H9 (cell line): ENCODE results near the gene SST. TPM values are rescaled to one million over a fixed set of nuclear protein-coding genes. Genes with fewer than 3 reads are reported as not detected.

ENCODE experiments used
- DNase-seq: peaks from one replicate; pipeline ENCODE4 v3.0.0-alpha.2; 2017
- H2AFZ ChIP-seq: one replicate; pipeline ENCODE4 v1.6.1; 2013; ENCODE audit warnings: mild to moderate bottlenecking, low read length, control low read depth, moderate library complexity
- H2AK5ac ChIP-seq: 2 replicates; pipeline ENCODE4 v1.6.1; 2013; ENCODE audit warnings: low read length, control low read depth, mixed read lengths; ENCODE audit not compliant: insufficient read length
- H2BK120ac ChIP-seq: one replicate; pipeline ENCODE4 v1.6.1; 2013; ENCODE audit warnings: low read depth, mild to moderate bottlenecking, low read length, control low read depth, inconsistent platforms; ENCODE audit not compliant: poor library complexity, severe bottlenecking
- H2BK12ac ChIP-seq: 2 replicates; pipeline ENCODE4 v1.6.1; 2013; ENCODE audit warnings: low read length, control low read depth, mixed read lengths, low read depth; ENCODE audit not compliant: insufficient read length
- H2BK15ac ChIP-seq: 2 replicates; pipeline ENCODE4 v1.6.1; 2013; ENCODE audit warnings: low read depth, low read length, control low read depth
- H2BK20ac ChIP-seq: one replicate; pipeline ENCODE4 v1.6.1; 2013; ENCODE audit warnings: low read depth, mild to moderate bottlenecking, low read length, control low read depth, inconsistent platforms; ENCODE audit not compliant: poor library complexity, severe bottlenecking
- H2BK5ac ChIP-seq: 2 replicates; pipeline ENCODE4 v1.6.1; 2013; ENCODE audit warnings: low read length, control low read depth, mixed read lengths; ENCODE audit not compliant: insufficient read length
- H3K14ac ChIP-seq: 2 replicates; pipeline ENCODE4 v1.6.1; 2013; ENCODE audit warnings: low read length, control low read depth; ENCODE audit not compliant: insufficient read depth
- H3K18ac ChIP-seq: 2 replicates; pipeline ENCODE4 v1.6.1; 2013; ENCODE audit warnings: low read depth, mild to moderate bottlenecking, mixed read lengths, low read length, control low read depth; ENCODE audit not compliant: insufficient read length
- H3K23ac ChIP-seq: 2 replicates; pipeline ENCODE4 v1.6.1; 2013; ENCODE audit warnings: low read length, control low read depth, mixed read lengths, low read depth; ENCODE audit not compliant: insufficient read length
- H3K23me2 ChIP-seq: 2 replicates; pipeline ENCODE4 v1.6.1; 2013; ENCODE audit warnings: low read depth, mild to moderate bottlenecking, mixed read lengths, low read length, control low read depth; ENCODE audit not compliant: insufficient read length, poor library complexity, severe bottlenecking
- H3K27ac ChIP-seq: 2 replicates; pipeline ENCODE4 v1.5.1; 2013; ENCODE audit warnings: low read length, control low read depth, mixed read lengths, low read depth; ENCODE audit not compliant: insufficient read length
- H3K27me3 ChIP-seq: 2 replicates; pipeline ENCODE4 v1.6.1; 2013; ENCODE audit warnings: low read length, control low read depth, inconsistent platforms; ENCODE audit not compliant: insufficient read depth
- H3K4ac ChIP-seq: 2 replicates; pipeline ENCODE4 v1.6.1; 2013; ENCODE audit warnings: low read depth, mild to moderate bottlenecking, control low read depth, inconsistent platforms, low read length, moderate library complexity
- H3K4me1 ChIP-seq: 2 replicates; pipeline ENCODE4 v1.6.1; 2013; ENCODE audit warnings: low read length, control low read depth, inconsistent platforms; ENCODE audit not compliant: insufficient read depth
- H3K4me2 ChIP-seq: 2 replicates; pipeline ENCODE4 v1.6.1; 2013; ENCODE audit warnings: low read length, control low read depth, mixed read lengths; ENCODE audit not compliant: insufficient read length, insufficient read depth
- H3K56ac ChIP-seq: 2 replicates; pipeline ENCODE4 v1.6.1; 2013; ENCODE audit warnings: low read depth, mild to moderate bottlenecking, mixed read lengths, low read length, control low read depth; ENCODE audit not compliant: insufficient read length
- H3K79me1 ChIP-seq: 2 replicates; pipeline ENCODE4 v1.6.1; 2013; ENCODE audit warnings: low read depth, mild to moderate bottlenecking, moderate library complexity, low read length, control low read depth, inconsistent platforms; ENCODE audit not compliant: insufficient read depth, poor library complexity, severe bottlenecking
- H3K79me2 ChIP-seq: 2 replicates; pipeline ENCODE4 v1.6.1; 2013; ENCODE audit warnings: low read length, control low read depth, inconsistent platforms; ENCODE audit not compliant: insufficient read depth
- H3K9ac ChIP-seq: 2 replicates; pipeline ENCODE4 v1.6.1; 2013; ENCODE audit warnings: low read length, control low read depth, mixed read lengths; ENCODE audit not compliant: insufficient read length; ENCODE audit errors: extremely low read depth
- H3K9me3 ChIP-seq: one replicate; pipeline ENCODE4 v1.6.1; 2013; ENCODE audit warnings: low read depth, low read length, inconsistent platforms; ENCODE audit not compliant: control insufficient read depth
- H3T11ph ChIP-seq: one replicate; pipeline ENCODE4 v1.6.1; 2013; ENCODE audit warnings: mild to moderate bottlenecking, low read length, control low read depth, inconsistent platforms
- H4K20me1 ChIP-seq: one replicate; pipeline ENCODE4 v1.6.1; 2013; ENCODE audit not compliant: control insufficient read depth, insufficient read length, insufficient read depth
- H4K5ac ChIP-seq: 2 replicates; pipeline ENCODE4 v1.6.1; 2013; ENCODE audit warnings: low read depth, mild to moderate bottlenecking, mixed read lengths, low read length, control low read depth; ENCODE audit not compliant: insufficient read length
- H4K8ac ChIP-seq: replicated peaks from 2 replicates; pipeline ENCODE4 v1.6.1; 2013; ENCODE audit warnings: low read length, control low read depth, mixed read lengths, low read depth; ENCODE audit not compliant: insufficient read length
- H4K91ac ChIP-seq: 2 replicates; pipeline ENCODE4 v1.6.1; 2013; ENCODE audit warnings: low read depth, mild to moderate bottlenecking, moderate library complexity, mixed read lengths, low read length, control low read depth; ENCODE audit not compliant: insufficient read length
- H3K27ac Mint-ChIP-seq, 3 experiments: 2 replicates in 2 of 3; 3 replicates in 1 of 3; pipeline ENCODE4 v1.8.0; 2020 to 2021; ENCODE audit warnings: mixed read lengths in 3 of 3, mild to moderate bottlenecking in 1 of 3, moderate library complexity in 1 of 3
- H3K27me3 Mint-ChIP-seq: 2 replicates; pipeline ENCODE4 v1.8.0; 2021; ENCODE audit warnings: low read depth, mild to moderate bottlenecking, moderate library complexity, mixed read lengths
- H3K36me3 Mint-ChIP-seq, 3 experiments: 2 replicates in 2 of 3; 3 replicates in 1 of 3; pipeline ENCODE4 v1.8.0; 2020 to 2021; ENCODE audit warnings: low read depth in 3 of 3, mixed read lengths in 3 of 3; ENCODE audit not compliant: insufficient read depth in 1 of 3
- H3K4me1 Mint-ChIP-seq, 2 experiments: 2 replicates each; pipeline ENCODE4 v1.8.0; 2020; ENCODE audit warnings: mixed read lengths in 2 of 2
- H3K4me3 Mint-ChIP-seq, 2 experiments: 2 replicates in 1 of 2; 3 replicates in 1 of 2; pipeline ENCODE4 v1.8.0; 2020 to 2021; ENCODE audit warnings: mild to moderate bottlenecking in 2 of 2, mixed read lengths in 2 of 2, moderate library complexity in 1 of 2
- H3K9me3 Mint-ChIP-seq, 2 experiments: 2 replicates in 1 of 2; 3 replicates in 1 of 2; pipeline ENCODE4 v1.8.0; 2020; ENCODE audit warnings: mild to moderate bottlenecking in 2 of 2, mixed read lengths in 2 of 2, moderate library complexity in 1 of 2
- CTCF ChIP-seq: fragments of 200-600 bp; sonication (generic); conservative IDR thresholded peaks from 3 replicates; pipeline ENCODE4 v1.8.0; 2021; ENCODE audit warnings: antibody characterized with exemption, mild to moderate bottlenecking
- WGBS: extraction: QIAGEN DNeasy Blood & Tissue Kit; methylation state at CpG from one replicate; pipeline ENCODE4 v1.1.7; 2013; ENCODE audit warnings: missing lambda C conversion rate, low lambda C conversion rate, mixed read lengths; ENCODE audit not compliant: insufficient read length; ENCODE audit errors: extremely low coverage; 5-methylcytosine and 5-hydroxymethylcytosine counted together
- total RNA-seq: library from RNA; stranded (reverse); gene quantifications from 2 replicates; pipeline ENCODE4 v1.2.1, GENCODE V29; 2021

Gene SST
- total RNA-seq, 1 experiment from 2014 or later = not detected

DNA sequence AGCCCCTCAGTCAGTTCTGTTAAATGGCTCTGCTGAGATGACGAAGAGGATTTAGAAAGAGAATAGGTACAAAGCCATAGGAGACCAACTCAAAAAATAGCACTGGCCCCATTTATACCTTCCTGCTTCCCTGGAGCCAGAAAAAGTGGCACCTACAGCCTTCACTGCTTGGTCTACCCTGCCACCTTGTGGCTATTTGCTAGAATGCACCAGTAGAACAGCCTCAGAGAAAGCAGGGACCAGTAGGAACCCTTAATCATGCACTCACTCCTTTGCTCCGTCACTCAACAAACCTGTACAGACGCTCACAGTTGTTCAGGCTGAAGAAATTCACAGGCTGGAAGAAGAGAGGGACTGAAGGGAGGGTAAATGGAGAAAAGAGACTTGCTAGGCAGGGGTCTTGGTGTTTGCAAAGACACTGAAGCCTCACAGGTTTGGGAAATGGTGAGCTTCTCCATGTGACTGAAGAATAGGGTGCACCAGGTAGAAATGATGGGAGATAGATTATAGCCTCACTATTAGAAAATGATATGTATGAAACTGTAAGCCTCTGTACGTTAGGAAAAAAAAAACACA, 44.3 kb upstream of the SST start:
- Histone ChIP-seq H3K9me3 (no peaks in the 10 kb centered on the region), H3K23ac (no peak overlapping the region), H3K4me2 (no peak overlapping the region), H3K18ac (no peak overlapping the region), H2BK15ac (no peak overlapping the region), H3K14ac (no peak overlapping the region), H3K79me1 (no peaks in the 10 kb centered on the region), H4K91ac (no peak overlapping the region), H3K56ac (no peak overlapping the region), H2BK5ac (no peak overlapping the region), H3K23me2 (no peaks in the 10 kb centered on the region), H4K5ac (no peak overlapping the region), H2AK5ac (no peak overlapping the region), H3K4ac (no peak overlapping the region), H3K27me3 (no peaks in the 10 kb centered on the region), H4K8ac (no peak overlapping the region), H3K4me1 (no peaks in the 10 kb centered on the region), H3K9ac (no peak overlapping the region), H2BK20ac (no peak overlapping the region), H2BK120ac (no peak overlapping the region), H4K20me1 (no peaks in the 10 kb centered on the region), H3T11ph (no peak overlapping the region), H3K79me2 (no peaks in the 10 kb centered on the region), H3K27ac (no peak overlapping the region), H2BK12ac (no peak overlapping the region), H2AFZ (no peak overlapping the region)
- no peaks in the 10 kb centered on the region for H3K36me3 Mint-ChIP-seq
- H3K4me1 Mint-ChIP-seq = peaks cover 7 to 8% of the 10 kb centered on the region in 2 experiments
- H3K4me3 Mint-ChIP-seq = no peak overlapping the region
- no peaks in the 10 kb centered on the region; a peak in 1 of 5 replicates for H3K9me3 Mint-ChIP-seq
- DNase-seq = peak; percentile 84
- TF ChIP-seq CTCF = peak; percentile 94
- H3K27me3 Mint-ChIP-seq = peaks cover 13% of the 10 kb centered on the region
- WGBS = no CpG with 5 or more reads among the region's 4 CpGs
- H3K27ac Mint-ChIP-seq = peak overlapping the region in 1 of 3 experiments; percentile 60; a peak in 1 of 7 replicates
